Trophoblast cell (in vitro differentiated cells and primary cell): Measurements from ENCODE around the gene HBG2.

Source experiments
- DNase-seq, 2 donors: peaks; one replicate each; pipeline ENCODE4 v3.0.0-alpha.2; 2016
- H2AFZ ChIP-seq: 2 replicates; pipeline ENCODE4 v1.6.1; 2013; ENCODE audit warnings: low read length, moderate library complexity, mild to moderate bottlenecking; ENCODE audit not compliant: insufficient read depth, poor library complexity
- H2AK5ac ChIP-seq: 2 replicates; pipeline ENCODE4 v1.6.1; 2013; ENCODE audit warnings: mild to moderate bottlenecking, low read length
- H2BK120ac ChIP-seq: 2 replicates; pipeline ENCODE4 v1.6.1; 2013; ENCODE audit warnings: low read length, mild to moderate bottlenecking, moderate library complexity; ENCODE audit not compliant: insufficient read depth, poor library complexity
- H2BK12ac ChIP-seq: 2 replicates; pipeline ENCODE4 v1.6.1; 2013; ENCODE audit warnings: mild to moderate bottlenecking, low read length, moderate library complexity
- H2BK5ac ChIP-seq: 2 replicates; pipeline ENCODE4 v1.6.1; 2013; ENCODE audit warnings: low read length, low read depth, moderate library complexity, mild to moderate bottlenecking; ENCODE audit not compliant: poor library complexity
- H3K14ac ChIP-seq: 2 replicates; pipeline ENCODE4 v1.6.1; 2013; ENCODE audit warnings: mild to moderate bottlenecking, low read length
- H3K18ac ChIP-seq: 2 replicates; pipeline ENCODE4 v1.6.1; 2013; ENCODE audit warnings: mild to moderate bottlenecking, low read length
- H3K23ac ChIP-seq: 2 replicates; pipeline ENCODE4 v1.6.1; 2013; ENCODE audit warnings: low read length
- H3K27ac ChIP-seq: 2 replicates; pipeline ENCODE4 v1.5.1; 2013; ENCODE audit warnings: low read depth, mild to moderate bottlenecking, inconsistent platforms, low read length, moderate library complexity
- H3K27me3 ChIP-seq: 2 replicates; pipeline ENCODE4 v1.6.1; 2013; ENCODE audit warnings: inconsistent platforms, mild to moderate bottlenecking, low read length, moderate library complexity; ENCODE audit not compliant: insufficient read depth
- H3K36me3 ChIP-seq, 2 experiments: 1 replicate in 1 of 2; 2 replicates in 1 of 2; pipeline ENCODE4 v1.6.1; 2013; ENCODE audit warnings: low read length in 2 of 2, mild to moderate bottlenecking in 2 of 2, moderate library complexity in 1 of 2; ENCODE audit not compliant: insufficient read depth in 2 of 2, control insufficient read depth in 1 of 2
- H3K4ac ChIP-seq: 2 replicates; pipeline ENCODE4 v1.6.1; 2013; ENCODE audit warnings: low read depth, mild to moderate bottlenecking, low read length, moderate library complexity
- H3K4me1 ChIP-seq, 2 experiments: 1 replicate in 1 of 2; 2 replicates in 1 of 2; pipeline ENCODE4 v1.6.1; 2013; ENCODE audit warnings: low read length in 2 of 2, mild to moderate bottlenecking in 2 of 2, moderate library complexity in 1 of 2; ENCODE audit not compliant: insufficient read depth in 2 of 2, control insufficient read depth in 1 of 2
- H3K4me2 ChIP-seq: 2 replicates; pipeline ENCODE4 v1.6.1; 2013; ENCODE audit warnings: inconsistent platforms, mild to moderate bottlenecking, low read length, moderate library complexity
- H3K4me3 ChIP-seq: 2 replicates; pipeline ENCODE4 v1.5.1; 2013; ENCODE audit warnings: mild to moderate bottlenecking, low read depth, low read length, inconsistent platforms
- H3K79me1 ChIP-seq: one replicate; pipeline ENCODE4 v1.6.1; 2013; ENCODE audit warnings: low read length
- H3K79me2 ChIP-seq: 2 replicates; pipeline ENCODE4 v1.6.1; 2013; ENCODE audit warnings: low read length, mild to moderate bottlenecking; ENCODE audit not compliant: control insufficient read depth, insufficient read depth, poor library complexity
- H3K9ac ChIP-seq: 2 replicates; pipeline ENCODE4 v1.6.1; 2013; ENCODE audit warnings: mild to moderate bottlenecking, low read length
- H3K9me3 ChIP-seq: 2 replicates; pipeline ENCODE4 v1.6.1; 2013; ENCODE audit warnings: low read depth, mild to moderate bottlenecking, control low read depth, inconsistent platforms, low read length; ENCODE audit not compliant: insufficient read depth
- H4K12ac ChIP-seq: 2 replicates; pipeline ENCODE4 v1.6.1; 2013; ENCODE audit warnings: low read depth, mild to moderate bottlenecking, low read length, moderate library complexity
- H4K8ac ChIP-seq: 2 replicates; pipeline ENCODE4 v1.6.1; 2013; ENCODE audit warnings: low read depth, mild to moderate bottlenecking, low read length, moderate library complexity
- H4K91ac ChIP-seq: one replicate; pipeline ENCODE4 v1.6.1; 2013; ENCODE audit warnings: low read depth, mild to moderate bottlenecking, low read length, moderate library complexity
- WGBS: extraction: QIAGEN DNeasy Blood & Tissue Kit; methylation state at CpG from one replicate; pipeline ENCODE4 v1.1.7; 2013; ENCODE audit warnings: missing lambda C conversion rate; ENCODE audit not compliant: insufficient read length, insufficient coverage; ENCODE audit errors: extremely low coverage; 5-methylcytosine and 5-hydroxymethylcytosine counted together

HBG2 gene

GRCh38 chr11:5282628-5283027, 28.0 kb upstream of the HBG2 start:
- Histone ChIP-seq H3K18ac (no peak overlapping the region), H3K4me1 (no peaks in the 10 kb centered on the region), H3K4me3 (no peak overlapping the region), H3K27me3 (no peaks in the 10 kb centered on the region), H2AK5ac (no peak overlapping the region), H2BK120ac (no peak overlapping the region), H2BK12ac (no peak overlapping the region), H4K91ac (no peak overlapping the region), H2BK5ac (no peak overlapping the region), H3K27ac (no peak overlapping the region), H3K36me3 (no peaks in the 10 kb centered on the region), H3K9me3 (no peaks in the 10 kb centered on the region), H4K12ac (no peak overlapping the region), H3K4ac (no peak overlapping the region), H3K4me2 (no peak overlapping the region), H2AFZ (no peak overlapping the region), H3K23ac (no peak overlapping the region), H3K14ac (no peak overlapping the region), H3K79me2 (no peaks in the 10 kb centered on the region), H3K9ac (no peak overlapping the region), H3K79me1 (no peaks in the 10 kb centered on the region), H4K8ac (no peak overlapping the region)
- no CpG with 5 or more reads among the region's 2 CpGs for WGBS
- DNase-seq: no peak

DNA sequence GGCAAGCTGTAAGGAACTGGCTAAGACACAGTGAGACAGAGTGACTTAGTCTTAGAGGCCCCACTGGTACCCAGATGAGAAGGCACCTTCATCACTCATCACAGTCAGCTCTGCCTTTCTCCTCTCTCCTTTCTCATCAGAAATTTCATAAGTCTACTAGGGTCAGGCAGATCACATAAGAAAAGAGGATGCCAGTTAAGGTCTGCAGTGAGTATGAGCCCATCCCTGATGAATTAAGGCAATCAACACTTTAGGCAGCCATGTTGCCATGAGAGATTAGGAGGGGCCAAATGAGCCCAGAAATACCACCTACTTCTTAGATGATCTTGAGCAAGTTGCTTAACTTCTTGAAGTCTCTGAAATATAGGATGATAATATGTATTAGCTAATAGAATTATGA, 27.0 kb upstream of the HBG2 start:
- Histone ChIP-seq H4K12ac (no peak overlapping the region), H3K23ac (no peak overlapping the region), H3K9ac (no peak overlapping the region), H4K91ac (no peak overlapping the region), H2BK5ac (no peak overlapping the region), H3K27me3 (no peaks in the 10 kb centered on the region), H3K79me1 (no peaks in the 10 kb centered on the region), H3K4me2 (no peak overlapping the region), H3K9me3 (no peaks in the 10 kb centered on the region), H3K79me2 (no peaks in the 10 kb centered on the region), H3K14ac (no peak overlapping the region), H2AFZ (no peak overlapping the region), H2BK120ac (no peak overlapping the region), H3K27ac (no peak overlapping the region), H3K4me3 (no peak overlapping the region), H3K36me3 (no peaks in the 10 kb centered on the region), H3K4me1 (no peaks in the 10 kb centered on the region), H3K18ac (no peak overlapping the region), H2AK5ac (no peak overlapping the region), H4K8ac (no peak overlapping the region), H3K4ac (no peak overlapping the region), H2BK12ac (no peak overlapping the region)
- DNase-seq: no peak

GRCh38 chr11:5280582-5281102, 26.1 kb upstream of the HBG2 start:
- Histone ChIP-seq H3K4me2 (no peak overlapping the region), H3K79me1 (no peaks in the 10 kb centered on the region), H2BK12ac (no peak overlapping the region), H3K18ac (no peak overlapping the region), H3K9ac (no peak overlapping the region), H2AFZ (no peak overlapping the region), H3K23ac (no peak overlapping the region), H3K4me1 (no peaks in the 10 kb centered on the region), H3K9me3 (no peaks in the 10 kb centered on the region), H3K14ac (no peak overlapping the region), H3K36me3 (no peaks in the 10 kb centered on the region), H3K27ac (no peak overlapping the region), H2BK5ac (no peak overlapping the region), H4K8ac (no peak overlapping the region), H3K4me3 (no peak overlapping the region), H4K91ac (no peak overlapping the region), H3K27me3 (no peaks in the 10 kb centered on the region), H2AK5ac (no peak overlapping the region), H2BK120ac (no peak overlapping the region), H3K79me2 (no peaks in the 10 kb centered on the region), H3K4ac (no peak overlapping the region), H4K12ac (no peak overlapping the region)
- peak; percentile 7 to 40 for DNase-seq
- WGBS: no CpG with 5 or more reads among the region's 3 CpGs

GRCh38 chr11:5279471-5280090, 25.0 kb upstream of the HBG2 start:
- Histone ChIP-seq H4K8ac (no peak overlapping the region), H3K18ac (no peak overlapping the region), H4K91ac (no peak overlapping the region), H3K9ac (no peak overlapping the region), H3K4me2 (no peak overlapping the region), H2AK5ac (no peak overlapping the region), H3K79me2 (no peaks in the 10 kb centered on the region), H3K36me3 (no peaks in the 10 kb centered on the region), H3K4me1 (no peaks in the 10 kb centered on the region), H2BK120ac (no peak overlapping the region), H3K4ac (no peak overlapping the region), H3K27me3 (no peaks in the 10 kb centered on the region), H3K4me3 (no peak overlapping the region), H3K79me1 (no peaks in the 10 kb centered on the region), H2BK12ac (no peak overlapping the region), H2BK5ac (no peak overlapping the region), H3K9me3 (no peaks in the 10 kb centered on the region), H3K27ac (no peak overlapping the region), H2AFZ (no peak overlapping the region), H3K14ac (no peak overlapping the region), H3K23ac (no peak overlapping the region), H4K12ac (no peak overlapping the region)
- no CpG with 5 or more reads among the region's 4 CpGs for WGBS
- no peak for DNase-seq
